HL-60/S4 treated with retinoic acid at 250 ng/mL for 4 days and 3 days (cell line): Measurements from ENCODE around the gene SPACA7.

ENCODE experiments used
- in situ Hi-C: fragments of 300-500 bp; cut with MboI; formaldehyde crosslinking; loops from 2 replicates; pipeline ENCODE4 v1.7.0; 2022; ENCODE audit warnings: low sequenced_read_pairs

SPACA7 gene

DNA sequence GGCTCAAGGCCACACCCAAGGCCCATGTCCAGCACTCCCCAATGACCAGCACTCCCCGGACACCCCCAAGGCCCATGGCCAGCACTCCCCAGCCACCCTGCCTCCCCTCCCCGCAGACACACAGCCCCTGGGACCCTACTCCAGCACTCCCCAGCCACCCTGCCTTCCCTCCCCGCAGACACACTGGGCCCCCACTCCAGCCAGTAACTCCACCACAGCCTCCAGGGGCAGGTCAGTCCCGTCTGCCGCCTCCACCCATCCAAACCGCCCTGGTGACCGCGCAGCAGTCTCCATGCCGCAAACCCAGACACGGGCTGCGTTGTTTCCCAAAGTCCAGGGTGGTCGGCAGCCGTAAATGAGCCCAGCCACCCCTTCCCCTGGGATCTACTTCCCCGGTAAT, 70.7 kb downstream of the SPACA7 start:
- in situ Hi-C loops, result no loop called here

DNA sequence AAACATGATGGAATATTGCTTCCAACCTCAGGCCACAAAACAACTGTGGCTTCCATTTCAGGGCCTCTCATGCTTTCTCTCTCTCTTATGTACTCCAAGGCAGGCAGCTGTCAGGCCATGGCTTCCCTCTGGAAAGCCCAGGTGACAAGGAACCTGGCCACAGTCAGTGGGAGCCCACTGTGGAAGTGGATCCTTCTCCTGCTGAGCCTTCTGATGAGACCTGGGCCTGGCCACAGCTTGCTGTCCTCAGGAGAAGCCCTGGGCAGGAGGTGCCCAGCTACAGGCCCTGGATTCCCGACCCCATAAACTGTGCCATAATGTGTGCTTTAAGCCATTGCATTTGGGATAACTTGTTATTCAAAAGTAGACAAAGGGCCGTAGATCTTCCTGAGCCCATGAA, 71.2 kb downstream of the SPACA7 start:
- in situ Hi-C loops, result no loop called here

DNA sequence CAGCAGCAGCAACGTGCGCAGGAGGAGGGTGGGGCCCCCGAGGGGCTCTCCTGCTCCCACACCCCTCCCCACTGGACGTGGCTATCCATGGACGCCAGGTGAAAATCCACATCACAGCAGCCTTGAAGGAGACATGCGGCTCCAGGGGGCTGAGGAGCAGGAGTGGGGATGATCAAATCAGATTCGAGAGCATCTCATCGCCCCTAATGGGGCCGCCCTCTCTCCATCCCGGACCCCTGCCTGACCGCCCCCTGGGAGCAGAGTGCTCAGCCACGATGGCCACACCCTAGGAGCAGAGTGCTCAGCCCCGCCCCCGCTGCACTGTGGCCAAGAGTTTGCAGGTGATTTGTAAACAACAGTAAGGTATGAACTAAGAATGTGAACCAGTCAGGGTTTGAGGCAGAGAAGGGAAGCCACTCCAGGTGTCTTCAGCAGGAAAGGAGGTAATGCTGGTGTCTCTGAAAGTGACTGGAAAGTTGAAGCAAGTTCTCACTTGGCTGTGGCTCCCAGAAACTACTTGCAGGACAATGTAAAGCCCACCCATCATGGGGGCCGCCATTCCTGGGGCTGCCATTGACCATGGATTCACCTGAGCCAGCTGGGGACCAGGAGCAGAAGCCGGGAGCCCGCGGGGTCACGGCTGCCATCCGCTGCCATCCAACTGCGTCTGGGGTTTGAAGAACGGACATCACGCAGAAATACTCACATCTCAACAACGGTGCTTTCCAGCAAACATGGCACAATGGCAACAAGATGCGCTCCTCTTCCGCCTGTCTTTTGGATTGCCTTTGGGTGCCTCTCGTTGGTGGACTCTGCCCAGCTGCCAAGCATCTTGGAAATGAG, 71.8 kb downstream of the SPACA7 start:
- in situ Hi-C loops, result no loop called here

DNA sequence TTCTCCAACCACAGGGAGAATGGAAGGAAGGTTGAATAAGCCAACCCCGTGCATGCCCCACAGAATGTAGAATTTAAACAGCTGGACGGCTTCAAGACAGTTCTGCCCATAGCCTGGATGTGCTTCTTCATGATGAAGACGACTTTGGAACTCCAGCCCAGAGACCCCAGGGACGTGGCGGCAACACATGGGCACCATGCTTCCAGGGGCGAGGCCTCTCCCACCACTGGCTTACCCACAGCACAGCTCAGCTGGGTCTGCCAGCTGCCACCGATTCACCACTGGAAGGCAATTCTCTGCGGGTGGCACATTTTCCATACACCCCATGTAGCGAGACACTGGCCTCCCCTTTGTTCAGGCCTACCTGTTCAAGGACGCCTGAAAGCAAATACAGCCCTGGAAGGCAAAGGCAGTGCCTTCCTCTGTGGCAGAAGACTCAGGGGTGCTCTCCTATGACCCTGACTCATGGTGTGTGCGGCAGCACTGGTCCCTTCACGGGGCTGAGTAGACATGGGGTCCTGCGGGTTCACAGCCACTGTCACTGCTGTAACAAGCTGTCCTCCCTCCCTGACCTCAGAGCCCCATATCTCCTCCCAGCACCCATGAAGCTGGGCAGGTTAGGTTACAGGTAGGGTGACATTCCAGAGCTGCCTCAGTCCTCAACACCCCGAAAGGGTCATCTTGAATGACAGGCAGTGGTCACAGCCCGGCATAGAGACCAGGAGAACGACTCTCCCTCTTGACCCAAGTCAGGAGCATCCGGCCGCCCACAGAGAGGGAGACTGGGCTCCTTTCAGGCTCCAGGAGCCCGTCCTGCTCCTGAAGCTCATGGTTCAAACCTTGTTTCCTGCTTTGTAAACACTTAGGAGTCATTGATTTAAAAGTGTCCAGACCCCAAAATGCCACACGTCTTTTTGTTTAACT, 72.7 kb downstream of the SPACA7 start:
- in situ Hi-C loops, result no loop called here

DNA sequence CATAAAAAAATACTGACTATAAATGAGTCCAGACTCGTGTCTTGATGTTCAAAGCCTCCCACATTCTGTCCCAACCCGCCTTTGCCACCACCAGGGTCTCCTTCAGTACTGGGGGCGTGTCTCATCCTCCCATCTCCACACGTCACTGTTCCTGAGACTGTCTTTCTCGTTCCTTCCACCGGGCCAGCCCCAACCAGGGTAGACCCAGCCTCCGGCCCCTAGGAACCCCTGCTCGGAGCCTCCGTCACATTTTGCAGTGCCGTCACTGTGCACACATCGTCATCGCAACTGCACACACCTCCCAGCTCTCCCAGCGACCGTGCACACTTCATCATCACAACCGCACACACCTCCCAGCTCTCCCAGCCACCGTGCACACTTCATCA, 73.4 kb downstream of the SPACA7 start:
- in situ Hi-C loops, result no loop called here

DNA sequence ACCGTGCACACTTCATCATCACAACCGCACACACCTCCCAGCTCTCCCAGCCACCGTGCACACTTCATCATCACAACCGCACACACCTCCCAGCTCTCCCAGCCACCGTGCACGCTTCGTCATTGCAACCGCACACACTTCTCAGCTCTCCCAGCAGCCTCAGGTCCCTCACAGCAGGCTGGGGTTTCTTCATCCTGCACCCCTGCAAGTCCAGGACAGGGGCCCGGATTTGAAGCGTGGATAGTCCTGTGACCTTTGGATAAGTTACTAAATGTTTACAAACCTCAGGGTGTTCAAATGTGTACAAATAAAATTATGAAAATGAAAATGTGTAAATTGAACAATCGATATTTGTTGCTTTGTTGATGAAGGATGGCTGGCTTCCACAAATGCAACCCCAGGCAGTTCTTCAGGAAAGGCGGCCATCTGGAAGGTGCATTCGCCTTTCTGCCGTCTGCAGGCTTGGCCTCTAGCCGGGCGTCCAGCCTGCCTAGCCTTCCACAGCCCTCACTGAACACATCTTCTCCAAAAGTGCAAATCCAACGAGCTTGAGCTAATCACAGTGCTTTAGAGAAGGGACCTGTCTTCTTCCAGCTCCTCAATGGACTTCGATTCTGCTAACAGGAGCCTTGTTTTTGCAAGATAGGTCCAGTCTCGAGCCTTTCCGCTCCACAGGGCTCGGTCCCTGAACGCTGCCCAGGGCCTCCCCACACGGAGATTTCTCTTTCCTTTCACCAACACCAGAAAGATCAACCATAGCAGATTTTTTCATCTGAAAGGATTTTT, 74.2 kb downstream of the SPACA7 start:
- in situ Hi-C loops, result no loop called here

DNA sequence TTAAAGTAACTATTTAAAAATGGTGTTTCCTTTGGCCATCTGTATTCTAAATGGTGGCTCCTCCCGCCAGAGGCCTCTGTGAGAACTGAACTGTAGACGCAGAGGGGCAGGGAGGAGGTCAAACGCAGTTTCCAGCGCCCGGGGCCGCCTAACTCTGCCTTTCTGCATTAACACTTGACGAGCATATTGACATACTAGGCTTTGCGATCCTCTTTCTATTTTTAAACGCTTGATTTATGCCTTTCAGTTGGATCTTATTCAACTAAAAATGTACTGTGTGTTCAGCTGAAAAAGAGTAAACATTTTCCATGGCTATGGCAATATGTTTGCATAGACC, 74.7 kb downstream of the SPACA7 start:
- in situ Hi-C loops, result no loop called here

DNA sequence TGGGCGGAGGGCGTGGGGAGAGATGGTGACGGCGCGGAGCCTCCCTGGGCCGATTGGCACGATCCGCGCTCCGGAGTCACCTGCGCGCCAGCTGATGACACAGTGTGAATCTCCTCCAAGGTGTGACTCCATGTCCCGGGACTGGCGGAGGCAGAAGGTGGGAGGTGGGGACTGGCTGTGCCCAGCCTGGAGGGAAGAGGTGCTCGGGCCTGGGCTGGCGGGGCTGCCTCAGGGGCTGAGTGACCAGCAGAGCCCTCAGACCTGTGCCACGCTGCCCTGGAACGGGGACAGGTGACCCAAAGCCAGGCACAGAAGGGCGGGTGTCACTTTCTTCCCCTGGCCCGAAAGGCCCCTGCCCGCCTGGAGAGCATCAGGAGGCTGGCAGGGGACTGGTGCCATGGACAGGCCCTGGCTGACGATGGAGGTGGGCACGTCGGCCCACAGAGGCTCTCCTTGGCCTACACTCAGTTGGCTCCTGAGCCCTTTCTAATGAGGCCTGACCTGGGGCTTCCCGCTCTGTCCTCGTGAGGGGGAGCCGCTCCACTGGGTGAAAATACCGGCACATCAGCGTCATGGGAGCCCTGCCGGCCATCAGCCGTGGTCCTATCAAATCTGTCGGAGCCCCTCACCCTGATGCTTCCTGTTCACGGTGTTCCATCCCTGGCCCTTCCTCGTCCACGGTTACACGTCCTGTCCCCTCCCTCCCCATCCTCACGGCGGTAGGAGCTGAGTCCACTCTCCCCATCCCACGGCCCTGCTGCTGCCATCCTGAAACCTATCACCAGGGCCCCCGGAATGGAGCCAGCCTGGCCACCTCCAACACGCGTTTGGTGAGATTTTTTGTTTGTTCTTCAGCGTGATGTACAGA, 75.6 kb downstream of the SPACA7 start:
- in situ Hi-C loops, result no loop called here

DNA sequence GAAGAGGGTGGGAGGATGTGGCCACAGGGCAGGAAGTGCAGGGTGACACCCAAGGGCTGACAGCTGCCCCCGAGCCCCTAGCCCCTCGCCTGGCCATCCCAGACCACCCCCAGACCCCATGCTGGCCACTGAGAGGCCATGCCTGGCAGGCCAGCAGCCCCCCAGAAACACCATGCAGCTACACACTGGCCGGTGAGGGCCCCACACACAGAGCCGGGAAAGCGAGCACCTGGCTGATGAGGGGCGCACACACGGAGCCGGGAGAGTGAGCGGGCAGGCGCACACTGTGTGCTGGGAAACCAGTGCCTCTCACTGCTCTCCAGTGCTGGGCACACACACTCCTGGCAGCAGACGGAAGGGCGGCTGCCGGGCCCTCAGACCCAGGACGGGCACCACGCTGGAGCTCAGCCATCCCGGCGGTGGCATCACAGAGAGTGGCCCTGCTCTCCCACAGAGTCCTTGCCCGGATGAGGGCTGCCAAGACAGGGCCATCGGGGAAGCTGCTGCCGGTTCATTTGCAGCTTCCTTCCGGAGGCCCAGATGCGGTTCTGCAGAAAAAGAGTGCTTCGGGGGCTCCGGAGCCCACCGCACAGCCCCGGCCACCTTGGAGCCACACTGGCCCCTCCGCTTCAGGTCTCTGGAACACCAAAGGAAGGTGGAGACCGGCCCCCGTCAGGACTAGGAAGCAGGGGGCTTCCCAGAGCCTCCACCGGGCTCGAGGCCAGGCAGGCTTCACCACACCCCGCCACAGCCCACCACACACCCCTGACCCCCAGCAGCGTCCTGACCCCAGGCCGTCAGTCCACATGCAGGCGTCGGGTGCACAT, 76.4 kb downstream of the SPACA7 start:
- in situ Hi-C loops, result no loop called here

DNA sequence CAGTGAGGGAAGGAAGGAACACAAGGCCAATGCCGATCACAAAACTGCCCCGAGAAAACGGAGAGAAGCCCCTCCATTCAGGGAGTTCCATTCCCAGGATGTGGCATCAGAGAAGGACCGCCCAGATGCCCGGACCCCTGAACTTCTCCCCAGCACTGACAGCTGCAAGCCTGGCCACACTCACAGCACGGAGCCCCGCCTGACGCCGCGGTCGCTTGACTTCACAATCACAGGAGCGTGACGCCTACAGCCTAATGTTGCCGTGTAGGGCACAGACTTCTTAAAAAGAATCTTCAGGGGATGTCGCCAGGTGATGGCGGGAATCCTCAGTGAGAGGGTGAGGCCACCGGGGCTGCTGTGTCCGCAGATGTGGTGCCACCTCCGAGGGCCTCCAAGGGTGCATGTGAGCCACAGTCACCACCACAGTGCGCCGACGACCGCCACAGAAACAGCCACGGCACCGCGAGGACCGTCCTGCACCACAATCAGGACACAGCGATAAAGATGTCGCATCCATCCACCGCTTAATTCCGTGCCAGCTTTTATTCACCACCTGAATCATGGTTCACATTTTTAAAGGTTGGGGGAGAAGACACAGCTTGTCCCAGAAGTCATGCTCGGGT, 77.2 kb downstream of the SPACA7 start:
- in situ Hi-C loops, result no loop called here

DNA sequence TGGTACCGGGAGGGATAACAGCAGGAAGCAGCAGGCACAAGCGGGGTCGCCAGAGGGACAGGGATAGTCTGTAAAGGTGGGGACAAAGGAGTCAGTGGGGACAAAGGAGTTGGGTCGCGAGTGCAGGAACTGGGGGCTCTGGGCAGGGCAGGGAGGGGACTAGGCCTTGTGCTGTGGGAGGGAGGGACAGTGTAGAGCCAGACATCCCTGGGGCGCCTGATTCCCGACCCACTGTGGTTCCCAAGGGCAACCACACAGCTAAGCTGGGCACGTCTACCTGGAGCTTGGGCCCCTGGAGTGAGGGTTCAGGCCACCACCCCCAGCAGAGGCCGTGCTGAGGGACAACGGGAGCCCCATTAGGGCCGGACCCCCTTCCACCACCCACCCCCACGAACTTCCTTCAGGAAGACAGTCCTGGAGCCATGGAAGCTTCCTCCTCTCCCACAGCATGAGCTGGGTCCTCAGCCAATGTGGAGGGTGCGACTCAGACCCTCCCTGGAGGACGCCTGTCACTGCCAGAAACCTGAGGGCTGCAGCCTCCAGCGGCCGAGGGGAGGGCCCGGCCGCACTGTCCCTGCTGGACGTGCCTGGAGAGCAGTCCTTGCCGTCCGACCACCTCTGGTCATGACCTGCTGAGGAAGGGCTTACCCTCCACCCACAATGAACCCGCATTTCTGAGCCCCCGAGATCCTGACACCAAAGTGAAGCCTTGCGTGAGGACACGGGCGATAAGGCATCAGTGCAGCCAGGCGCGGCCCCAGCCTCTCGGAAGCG, 77.9 kb downstream of the SPACA7 start:
- in situ Hi-C loops, result no loop called here

DNA sequence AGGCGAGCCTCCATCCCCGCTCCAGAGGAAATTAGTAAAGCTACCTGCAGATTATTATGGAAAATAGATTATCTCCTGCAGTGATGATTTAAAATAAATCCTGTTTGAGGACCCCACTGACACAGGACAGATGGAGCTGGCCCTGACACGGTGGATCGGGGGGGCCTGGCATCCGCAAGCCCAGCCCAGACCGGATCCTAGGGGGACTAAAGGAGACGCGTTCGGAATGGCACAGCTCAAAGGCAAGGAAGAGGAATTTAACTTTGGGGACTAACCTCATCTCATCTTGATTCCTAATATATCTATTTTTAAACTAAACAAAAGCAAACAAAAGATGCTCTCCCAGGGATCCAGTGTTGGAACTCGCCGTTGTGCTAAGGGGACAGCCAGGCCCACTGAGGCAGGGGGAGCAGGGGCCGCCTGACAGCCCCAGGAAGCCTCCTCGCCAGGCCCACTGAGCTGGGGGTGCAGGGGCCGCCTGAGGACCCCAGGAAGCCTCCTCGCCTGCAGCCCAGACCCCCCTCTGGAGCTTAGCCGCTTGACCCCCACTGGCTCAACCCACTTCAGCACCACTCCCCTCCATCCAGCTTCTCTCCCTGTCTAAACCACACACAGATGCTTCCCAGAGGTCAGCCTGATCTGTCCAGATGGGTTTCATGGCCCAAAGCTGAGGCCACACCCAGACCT, 78.6 kb downstream of the SPACA7 start:
- in situ Hi-C loops, result no loop called here

DNA sequence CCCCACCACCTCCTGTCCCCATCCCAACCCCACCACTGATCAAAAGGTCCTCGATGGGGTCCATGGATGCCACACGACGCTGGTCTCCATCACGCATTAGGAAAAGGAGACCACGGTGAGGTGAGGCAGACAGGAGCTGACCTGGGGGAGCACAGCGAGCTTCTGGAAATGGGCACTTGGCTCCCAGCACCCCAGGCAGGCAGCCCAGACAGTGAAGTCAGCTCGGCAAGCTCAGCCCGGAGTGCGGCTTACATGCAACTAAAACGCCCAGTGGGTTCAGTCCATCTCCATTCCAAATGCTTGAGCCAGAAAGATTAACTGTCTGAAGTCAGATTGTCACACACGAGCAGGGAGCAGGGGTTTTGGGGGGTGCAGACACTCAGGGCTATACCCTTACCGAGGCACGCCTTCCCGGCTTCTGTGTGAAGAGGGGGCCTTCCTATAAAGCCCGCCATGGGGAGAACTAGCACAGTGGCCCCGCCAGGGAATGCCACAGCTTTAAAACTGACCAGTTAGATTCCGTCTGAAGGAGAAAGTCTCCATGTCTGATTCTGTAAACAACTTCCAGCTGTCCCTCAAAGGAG, 79.4 kb downstream of the SPACA7 start:
- in situ Hi-C loops, result no loop called here

DNA sequence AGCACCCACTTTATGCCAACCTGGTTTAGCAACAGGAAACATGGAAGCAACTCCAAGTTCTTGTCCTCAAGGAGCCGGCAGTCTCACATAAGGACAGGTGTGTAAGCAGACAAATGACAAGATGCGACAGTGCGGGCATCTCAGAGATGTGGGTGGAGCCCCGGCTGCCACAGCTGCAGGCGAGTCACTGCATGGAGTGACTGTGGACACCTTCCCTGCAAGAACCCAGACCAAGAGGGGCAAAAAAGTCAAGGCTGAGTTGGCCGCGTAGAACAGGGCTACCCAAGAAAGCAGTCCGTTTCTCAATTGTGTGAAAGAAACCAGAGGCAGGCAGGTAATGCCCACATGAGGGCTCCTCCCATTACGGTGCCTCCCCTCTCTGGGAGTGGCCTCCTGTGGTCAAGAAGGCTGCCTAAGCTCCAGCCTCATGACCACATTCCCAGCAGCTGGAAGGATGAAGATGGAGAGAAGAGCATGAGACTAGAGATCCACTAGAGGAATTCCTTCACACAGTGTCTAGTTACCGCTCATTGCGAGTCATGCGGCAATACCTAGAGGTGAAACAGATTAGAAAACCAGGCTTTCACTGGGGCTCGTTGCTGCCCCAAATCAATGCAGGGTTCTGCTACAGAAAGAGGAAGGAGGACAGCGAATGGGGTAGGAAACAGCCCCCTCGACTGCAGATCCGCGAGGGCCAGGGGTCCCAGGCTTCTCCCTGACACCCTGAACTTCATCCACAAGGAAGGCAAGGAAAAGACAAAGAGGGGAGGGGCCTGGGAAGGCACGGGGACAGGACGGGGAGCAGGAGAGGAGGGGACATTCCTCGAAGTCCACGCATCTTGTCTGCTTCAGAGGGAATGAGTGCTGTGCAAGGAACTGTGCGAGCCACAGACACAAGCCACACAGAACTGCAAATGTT, 80.2 kb downstream of the SPACA7 start:
- in situ Hi-C loops, result no loop called here

DNA sequence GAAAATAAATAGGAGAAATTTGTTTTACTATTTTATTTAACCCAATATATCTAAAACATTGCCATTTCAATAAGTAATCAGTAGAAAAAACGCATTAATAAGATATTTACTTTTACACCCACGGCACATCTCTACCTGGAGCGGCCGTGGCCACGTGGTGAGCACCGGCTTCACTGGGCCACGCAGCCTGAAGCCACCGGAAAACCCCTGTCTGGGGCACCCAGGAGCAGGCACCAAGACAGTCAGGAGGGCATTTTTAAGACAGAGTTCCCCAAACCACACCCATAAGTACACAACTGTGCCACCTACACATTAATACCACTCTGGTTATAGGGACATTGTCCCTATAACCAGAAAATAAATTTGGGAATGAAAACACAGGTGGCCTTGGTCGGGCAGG, 80.9 kb downstream of the SPACA7 start:
- in situ Hi-C loops, result no loop called here

DNA sequence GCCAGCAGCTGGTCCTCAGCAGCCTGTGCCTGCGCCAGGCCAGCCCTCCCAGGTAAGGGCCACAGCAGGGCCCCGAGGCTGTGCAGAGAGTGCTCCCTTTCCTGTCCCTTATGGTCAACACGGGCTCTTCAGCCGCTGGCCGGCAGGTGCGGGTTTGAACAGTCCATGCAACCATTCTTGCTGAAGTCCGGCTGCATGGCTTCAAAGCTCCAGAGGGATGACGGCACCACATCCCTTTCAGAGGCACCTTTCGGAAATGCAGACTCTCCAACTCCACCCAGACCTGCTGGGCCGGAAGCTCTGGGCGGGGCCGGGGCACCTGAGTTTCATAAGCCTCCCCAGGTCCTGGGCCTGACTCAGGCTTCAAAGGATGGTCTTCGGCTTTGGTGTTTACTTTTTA, 81.3 kb downstream of the SPACA7 start:
- in situ Hi-C loops, result no loop called here
